ENCODE results near the gene ST7L.

The ST7L gene

DNA sequence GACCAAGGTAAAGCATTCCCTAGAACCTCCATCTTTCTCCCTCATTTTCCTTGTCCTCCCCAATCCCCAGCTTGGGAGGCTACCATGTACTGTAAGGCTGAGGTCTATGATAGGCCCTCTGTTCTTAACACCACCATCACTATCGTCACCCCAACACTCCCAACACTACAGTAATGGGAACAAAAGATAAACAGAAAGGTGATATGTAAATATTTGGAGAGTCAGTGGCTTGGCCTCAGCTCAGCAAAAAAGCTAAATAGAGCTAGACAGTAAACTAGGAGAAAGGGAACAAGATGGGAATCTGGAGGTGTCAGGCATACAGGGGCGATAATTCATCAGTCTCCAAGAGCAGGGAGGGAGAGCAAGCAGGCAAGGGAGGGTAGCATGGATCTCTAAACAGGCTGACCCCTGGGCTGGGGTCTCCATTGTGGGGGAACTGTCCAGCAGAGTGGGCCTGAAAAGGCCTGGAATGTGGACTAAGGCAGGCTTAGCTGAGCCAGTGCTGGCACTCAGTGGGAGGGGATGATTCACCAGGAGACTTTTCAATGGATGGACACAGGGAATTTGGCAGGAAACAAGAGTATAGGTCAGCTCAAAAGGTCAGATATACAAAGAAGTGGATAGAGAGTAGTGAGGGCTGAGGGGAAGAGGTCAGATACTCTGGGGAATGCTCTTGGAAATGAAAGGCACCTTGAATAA, 103.5 kb downstream of the ST7L start:
- DNase-seq (ENCODE audit: low spot score): no peak

DNA sequence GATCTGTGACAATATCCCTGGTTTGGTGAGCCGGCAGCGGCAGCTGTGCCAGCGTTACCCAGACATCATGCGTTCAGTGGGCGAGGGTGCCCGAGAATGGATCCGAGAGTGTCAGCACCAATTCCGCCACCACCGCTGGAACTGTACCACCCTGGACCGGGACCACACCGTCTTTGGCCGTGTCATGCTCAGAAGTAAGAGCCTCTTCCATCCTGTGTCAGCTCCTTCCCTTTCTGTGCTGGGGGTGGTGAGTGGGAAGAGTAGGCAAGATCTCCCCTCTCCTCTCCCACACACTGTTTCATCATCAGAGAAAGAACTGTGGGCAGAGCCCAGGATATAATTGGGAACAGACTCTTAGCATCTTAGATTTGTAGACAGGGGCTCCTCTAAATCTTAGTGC, 104.0 kb downstream of the ST7L start:
- DNase-seq (ENCODE audit: low spot score): no peak

DNA sequence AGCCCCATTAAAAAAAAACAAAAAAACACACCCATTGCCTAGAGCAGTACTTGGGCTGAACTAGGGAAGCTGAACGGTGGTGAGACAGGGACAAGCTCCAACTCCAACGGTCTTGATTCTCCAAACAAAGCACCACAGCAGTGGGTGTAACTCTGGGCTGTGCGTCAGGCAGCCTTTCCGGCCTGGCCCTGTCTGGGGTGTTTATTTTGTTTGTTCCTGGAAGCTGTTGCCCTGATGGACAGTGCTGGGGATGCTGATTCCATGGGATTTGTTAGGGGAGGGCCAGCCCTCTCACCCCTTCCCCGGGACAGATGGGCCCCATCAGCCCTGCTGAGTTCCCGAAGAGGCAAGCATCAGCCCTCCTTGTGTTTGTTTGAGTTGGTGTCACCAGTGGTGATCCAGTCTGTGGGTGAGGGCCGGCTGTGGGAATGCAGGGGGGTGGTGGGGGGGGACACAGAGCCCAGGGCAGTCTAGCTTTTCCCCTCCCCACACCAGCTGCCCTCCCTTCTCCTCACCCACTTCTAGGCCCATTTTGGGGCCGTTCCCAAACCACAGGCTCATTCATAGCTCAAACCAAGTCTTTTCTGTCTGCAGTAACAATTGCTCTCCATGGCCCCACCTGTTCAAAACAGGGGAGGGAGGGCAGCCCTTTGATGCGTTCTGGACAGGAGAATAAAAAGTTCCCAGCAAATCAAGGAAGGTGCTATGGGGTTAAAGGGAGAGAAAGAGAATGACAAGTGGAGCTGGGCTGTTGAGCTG, 105.7 kb downstream of the ST7L start:
- DNase-seq (ENCODE audit: low spot score): no peak

DNA sequence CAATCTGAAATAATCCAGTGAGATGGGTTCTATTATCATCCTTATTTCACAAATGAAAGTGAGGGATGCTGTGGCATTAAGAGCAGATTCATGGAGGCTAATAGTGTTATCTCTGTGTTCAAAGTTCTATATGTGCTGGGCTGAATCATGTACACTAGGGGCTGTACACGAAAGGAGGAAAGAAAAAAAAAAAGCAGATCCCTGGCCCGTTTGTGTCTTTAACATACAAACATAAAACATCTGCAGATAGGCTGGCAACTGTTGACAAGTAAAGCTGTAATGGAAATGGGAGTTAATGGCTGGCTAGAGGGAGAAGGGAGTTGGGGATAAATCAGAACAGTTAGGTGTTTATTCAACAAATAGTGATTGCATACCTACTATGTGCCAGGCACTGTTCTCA, 107.0 kb downstream of the ST7L start:
- DNase-seq (ENCODE audit: low spot score): no peak

DNA sequence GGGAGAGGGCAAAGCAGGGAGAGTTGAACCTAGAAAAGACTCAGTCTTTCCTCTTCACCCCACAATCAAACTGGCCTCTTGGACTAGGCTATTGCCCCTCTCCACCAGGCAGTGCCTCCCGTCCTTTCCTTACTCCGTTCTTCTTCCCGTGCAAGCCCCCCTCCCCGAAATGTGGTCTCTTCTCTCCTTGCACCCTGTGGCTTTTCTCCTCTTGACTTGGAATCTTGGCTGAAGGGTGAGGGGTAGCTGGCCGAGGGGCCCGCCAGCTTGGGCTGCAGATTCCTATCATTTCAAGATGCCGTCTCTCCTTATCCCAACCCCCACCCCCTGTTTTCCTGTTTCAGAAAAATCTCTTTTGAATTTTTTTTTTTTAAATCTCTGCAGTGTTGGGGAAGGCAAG, 108.6 kb downstream of the ST7L start:
- no peak for DNase-seq (ENCODE audit: low spot score)

DNA sequence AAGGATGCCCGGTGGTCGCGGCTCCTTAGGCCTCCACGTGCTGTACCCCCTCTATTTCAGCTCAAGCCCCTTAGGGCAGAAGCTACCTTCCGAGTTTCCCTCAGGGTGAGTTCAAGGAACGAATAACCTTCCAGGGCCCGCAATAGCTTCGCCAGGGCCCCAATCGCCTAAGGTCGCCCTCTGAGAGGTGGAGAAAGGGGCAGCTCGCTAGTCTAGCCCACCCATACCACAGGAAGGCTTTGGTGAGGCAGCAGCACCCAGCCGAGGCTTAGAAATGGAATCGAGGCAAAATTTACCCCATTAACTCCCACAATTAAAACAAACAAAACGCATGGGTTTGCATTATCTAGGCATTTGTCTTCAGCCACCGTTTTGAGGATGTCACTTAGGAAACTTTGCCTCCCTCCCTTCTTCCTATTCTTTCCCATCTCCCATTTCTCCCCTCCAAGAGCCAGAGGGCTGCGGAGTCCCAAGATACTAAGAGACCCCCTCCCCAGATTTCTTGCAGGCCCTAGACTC, 109.2 kb downstream of the ST7L start:
- no peak for DNase-seq (ENCODE audit: low spot score)

DNA sequence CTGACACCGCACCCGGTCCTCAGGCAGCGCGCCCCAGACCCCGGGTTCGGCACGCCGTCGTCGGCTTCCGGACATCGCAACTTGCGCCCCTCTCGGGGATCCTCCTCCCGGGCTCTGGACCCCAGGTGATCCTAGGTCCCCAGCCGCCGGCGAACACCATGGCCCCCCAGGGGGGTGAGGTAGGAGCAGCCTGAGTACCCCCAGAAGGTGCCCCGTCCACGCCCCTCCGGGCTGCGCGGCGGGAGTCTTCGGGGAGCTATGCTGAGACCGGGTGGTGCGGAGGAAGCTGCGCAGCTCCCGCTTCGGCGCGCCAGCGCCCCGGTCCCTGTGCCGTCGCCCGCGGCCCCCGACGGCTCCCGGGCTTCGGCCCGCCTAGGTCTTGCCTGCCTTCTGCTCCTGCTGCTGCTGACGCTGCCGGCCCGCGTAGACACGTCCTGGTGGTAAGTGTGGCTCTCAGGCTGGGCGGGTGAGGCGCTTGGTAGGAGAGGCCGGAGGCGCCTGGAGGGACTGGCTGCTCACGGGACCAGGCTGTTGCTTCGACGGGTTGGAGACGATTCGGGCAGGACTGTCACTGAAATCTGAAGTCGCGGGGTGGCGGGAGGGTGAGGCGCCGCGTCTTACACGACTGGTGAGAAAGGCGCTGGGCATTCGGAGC, 109.8 kb downstream of the ST7L start:
- no peak for DNase-seq (ENCODE audit: low spot score)

DNA sequence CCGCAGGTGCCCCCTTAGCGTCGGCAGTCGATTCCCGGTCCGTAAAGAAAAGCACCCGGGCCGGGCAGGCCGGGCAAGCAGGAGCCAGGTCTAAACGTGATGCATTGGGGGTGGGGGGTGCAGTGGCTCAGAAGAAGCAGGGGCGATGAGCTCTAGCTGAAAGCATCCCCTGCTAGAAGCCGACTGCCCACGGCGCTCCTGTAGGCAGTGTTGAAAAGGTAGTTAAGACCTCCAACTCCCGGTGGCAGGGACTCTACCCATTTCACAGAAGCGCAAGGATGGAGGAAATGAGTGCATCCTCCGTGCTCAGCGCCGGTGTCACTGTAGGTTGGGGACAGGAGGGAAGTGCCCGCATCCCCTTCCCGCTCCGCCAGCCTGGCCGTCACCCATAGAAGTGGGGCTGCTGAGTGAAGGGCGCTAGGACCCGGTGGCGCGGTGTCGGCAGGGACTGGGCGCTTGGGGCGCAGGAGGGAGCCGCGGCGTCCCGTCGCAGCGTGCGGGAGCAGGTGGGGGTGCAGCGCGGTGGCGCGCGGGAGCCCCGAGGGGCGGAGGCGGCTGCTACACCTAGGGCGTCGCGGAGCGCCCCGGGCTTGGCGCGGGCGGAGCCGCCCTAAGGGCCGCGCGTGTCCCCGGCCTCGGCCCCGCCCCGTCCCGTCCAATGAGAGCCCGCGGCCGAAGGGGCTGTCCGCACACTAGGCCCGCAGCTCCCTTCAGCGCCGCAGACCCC, 110.5 kb downstream of the ST7L start, which contains the start of gene WNT2B:
TSS of gene WNT2B (plus strand) at position 688 of the 727 bp plus-strand sequence. CDS start 298 bp downstream, outside the sequence.
- peak; percentile 36 for DNase-seq (ENCODE audit: low spot score)

DNA sequence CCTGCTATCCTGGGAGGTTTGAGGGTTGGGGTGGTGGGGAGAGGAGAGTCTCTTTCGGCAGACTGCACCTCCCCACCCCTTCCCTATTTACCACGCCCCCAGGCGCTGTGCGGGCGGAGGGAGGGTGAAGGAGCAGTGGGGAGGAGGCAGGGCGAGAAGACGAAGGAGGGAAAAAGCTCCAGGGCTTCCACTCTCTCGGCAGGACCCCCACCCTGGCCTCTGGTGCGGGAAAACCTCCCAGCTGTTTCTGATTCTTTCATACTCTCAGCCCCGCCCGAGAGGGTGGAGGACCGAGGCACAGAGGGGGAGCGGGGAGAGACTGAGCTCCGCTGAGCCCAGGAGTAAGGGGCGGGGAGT, 111.0 kb downstream of the ST7L start:
- DNase-seq (ENCODE audit: low spot score): peak; percentile 11

DNA sequence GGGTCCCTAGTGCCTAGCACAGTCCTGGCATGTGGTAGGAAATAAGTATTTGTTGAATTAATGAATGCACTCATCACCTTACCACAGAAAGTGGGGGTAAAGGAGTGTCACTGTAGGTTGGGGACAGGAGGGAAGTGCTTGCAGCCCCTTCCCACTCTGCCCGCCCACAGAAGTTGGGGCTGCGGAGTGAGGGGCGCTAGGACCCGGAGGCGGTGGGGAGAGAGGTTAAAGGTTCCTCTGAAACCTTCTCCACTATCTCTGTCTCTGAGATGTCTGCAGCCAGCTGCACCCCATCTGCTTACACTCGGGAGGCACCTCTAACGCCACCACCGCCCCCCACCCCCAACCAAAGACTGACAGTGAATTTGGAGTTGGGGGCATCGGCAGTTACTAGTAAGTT, 111.6 kb downstream of the ST7L start:
- DNase-seq (ENCODE audit: low spot score): no peak

DNA sequence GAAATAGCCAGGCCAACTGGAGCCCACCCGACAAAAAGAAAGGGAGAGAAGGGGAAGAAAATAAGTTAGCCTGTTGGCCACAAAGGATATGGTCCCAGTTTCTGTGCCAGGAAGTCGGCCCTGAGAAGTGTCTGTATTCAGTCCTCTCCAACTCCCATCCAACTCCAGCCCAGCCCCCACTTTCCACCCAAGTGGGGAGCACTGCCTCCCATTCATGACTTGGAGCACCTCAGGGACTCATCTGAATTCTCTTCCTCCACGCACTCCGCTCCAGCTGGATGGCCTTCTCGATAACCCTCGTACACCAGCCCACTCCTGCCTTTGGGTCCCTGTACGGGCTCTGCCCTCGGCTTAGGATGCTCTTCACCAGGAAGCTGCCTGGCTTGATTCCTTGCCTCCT, 112.2 kb downstream of the ST7L start:
- no peak for DNase-seq (ENCODE audit: low spot score)

DNA sequence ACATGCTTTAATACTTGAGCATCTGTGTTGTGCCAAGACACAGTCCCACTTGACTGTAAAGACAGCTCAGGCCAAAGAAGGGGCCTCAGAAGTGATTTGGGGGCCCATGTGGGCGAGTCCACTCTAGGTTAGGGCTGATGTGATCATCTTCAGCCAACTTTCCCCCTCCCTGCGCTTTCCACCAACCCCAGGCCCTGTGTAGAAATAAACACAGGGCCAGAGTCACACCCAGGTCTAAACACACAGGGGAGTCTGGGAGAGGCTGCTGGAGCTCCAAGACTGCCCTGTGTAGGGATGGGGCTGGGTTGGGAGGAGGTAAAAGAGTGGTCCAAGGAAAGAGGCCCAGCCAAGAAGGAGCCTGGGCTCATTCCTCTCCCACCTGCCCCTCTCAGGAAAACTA, 112.6 kb downstream of the ST7L start:
- no peak for DNase-seq (ENCODE audit: low spot score)

DNA sequence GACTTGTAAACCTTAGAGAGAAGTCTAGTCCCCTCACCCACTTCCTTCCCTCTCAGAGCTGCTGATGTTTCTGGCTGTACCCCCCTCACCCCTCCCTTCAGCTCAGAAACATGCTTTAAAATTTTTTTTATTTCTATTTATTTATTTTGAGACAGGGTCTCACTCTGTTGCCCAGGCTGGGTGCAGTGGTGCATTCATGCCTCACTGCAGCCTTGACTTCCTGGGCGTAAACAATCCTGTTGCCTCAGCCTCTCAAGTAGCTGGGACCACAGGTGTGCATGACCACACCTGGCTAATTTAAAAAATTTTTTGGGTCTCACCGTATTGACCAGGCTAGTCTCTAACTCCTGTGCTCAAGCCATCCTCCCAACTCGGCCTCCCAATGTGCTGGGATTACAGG, 113.1 kb downstream of the ST7L start:
- no peak for DNase-seq (ENCODE audit: low spot score)

DNA sequence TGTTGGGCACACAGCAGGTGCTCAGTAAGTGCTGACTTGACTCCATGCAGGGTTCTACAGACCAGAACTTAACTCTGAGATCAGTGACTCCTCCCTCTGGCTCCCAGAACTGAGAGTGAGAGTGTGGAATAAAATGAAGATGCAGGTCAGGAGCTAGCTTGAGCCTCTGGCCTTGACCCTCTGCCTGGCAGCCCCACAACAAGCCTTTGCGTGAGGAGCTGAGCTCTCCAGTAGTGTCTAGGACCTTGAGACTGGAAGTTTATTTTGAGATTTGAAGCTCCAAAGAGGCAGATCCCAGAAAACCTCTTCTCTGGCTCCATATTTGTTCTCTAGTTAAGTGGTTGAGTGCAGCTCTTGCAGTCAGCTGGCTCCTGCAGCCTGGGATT, 113.5 kb downstream of the ST7L start:
- DNase-seq (ENCODE audit: low spot score): no peak

DNA sequence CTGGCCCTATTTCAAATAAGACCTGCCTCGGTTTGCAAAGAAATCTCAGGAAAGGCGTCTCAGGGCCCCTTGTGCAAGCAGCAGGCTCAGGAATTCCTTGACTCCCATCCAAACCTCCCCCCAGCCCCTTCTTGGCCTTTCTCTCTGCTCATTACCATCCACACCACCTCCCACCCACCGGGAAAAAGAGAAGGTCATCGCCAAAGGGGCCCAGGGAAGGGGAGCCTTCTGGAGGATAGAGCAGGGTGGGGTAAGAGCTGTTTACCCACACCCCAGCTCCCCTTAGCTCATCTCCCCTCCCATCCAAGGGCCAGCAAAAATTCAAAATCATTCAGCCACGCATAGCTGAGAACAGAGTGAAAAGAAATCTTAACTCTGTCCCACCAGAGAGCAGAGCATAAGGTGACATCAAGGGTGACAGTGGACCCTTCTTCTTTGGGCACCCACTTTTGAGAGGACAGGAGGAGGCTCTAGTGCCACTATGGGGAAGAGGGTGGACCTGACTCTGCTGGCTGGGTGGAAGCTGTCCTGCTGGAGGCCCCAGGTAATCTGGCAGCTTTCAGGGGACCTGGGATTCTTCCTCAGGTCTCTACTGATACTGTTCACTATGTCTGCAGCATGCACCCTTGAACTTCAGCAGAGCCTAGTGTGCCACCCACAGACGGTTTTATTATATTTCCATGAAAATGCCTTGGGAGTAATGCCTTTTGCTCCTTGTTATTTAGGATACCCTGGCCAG, 114.1 kb downstream of the ST7L start:
- DNase-seq (ENCODE audit: low spot score): no peak

DNA sequence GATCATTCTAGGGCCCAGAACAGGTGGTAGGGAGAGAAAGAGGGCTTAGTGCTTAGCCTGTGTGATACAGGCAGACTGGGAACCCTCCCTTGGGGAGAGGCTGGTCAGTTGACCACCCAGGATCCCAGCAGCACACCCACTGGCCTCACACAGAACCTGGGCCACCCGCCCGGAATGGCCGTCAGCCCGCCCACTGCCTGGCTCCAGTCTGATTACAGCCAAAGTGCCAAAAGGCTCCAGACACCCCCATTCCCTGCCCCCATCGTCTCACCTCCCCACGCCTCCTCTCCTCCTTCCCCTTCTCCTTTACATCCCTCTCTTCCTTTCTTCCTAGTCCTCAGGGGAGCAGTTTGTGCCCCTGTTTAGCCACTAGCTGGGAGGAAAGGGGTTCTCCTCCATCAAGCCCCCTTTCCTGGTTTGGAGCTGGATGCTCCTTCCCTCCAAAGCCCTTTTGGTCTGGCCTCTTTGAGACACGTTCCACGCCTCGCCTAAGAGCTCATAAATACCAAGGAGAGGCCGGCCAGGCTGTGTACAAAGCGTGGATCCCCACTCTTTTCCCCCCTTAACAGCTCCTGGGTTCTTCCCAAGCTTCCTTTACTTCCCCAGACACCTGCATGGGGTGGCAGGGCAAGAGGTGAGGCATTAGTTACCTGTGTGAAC, 114.8 kb downstream of the ST7L start:
- DNase-seq (ENCODE audit: low spot score): no peak

DNA sequence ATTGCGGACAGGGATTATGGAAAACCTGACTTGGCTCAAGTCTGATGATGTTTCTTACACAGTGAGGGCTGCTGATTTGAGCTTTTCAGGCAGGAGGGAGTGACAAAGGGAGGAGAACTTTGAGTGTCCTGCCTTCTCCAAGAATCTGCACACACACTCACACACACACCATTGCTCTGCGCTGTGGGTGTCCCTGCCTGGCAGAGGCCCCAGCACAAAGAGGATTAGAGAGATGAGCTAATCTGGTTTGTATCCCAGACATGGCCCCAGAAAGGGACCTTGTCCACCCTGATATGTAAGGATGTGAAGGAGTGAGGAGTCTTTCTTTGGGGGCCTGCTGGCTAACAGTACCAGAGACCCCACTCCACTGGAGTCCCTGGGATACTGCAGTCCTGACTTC, 116.1 kb downstream of the ST7L start:
- no peak for DNase-seq (ENCODE audit: low spot score)

DNA sequence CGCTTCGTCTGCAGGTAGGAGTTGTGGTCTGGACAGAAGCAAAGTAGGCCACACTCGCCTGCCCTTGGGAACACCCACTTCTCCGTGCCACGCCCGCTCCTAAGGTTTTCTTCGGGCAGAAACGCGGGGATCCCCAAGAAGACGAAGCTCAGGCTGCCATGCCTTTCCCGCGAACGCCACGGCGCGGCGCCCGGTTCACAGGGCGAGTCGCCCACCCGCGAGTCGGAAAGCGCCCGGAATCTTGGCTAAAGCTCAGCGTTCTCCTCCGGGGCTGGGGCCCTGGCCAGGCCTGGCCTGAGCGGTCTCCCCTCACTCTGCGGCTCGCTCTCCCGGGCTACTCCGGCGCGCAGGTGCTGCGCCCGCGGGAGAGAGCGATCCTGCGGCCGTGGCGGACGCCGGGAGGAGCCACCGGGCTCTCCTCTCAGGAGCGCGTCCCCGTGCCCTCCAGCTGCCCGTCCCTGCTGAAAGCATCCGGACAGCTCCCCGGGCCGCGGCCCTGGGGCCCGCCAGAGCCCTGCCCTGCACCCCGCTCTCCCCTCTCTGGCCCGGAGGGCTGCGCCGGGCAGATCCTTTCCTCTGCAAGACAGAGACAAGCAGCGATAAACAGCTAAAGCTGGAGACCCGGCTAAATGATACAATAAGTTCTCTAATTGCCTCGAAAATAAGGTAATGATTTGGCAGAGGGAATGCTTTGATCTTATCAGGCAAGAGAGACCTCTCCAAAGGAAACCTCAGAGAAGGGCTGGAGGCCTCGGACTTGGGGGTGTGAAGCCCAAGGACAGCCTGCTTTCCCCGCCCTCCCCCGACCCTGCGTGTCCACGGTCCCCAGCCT, 116.9 kb downstream of the ST7L start:
- peak; percentile 41 for DNase-seq (ENCODE audit: low spot score)

DNA sequence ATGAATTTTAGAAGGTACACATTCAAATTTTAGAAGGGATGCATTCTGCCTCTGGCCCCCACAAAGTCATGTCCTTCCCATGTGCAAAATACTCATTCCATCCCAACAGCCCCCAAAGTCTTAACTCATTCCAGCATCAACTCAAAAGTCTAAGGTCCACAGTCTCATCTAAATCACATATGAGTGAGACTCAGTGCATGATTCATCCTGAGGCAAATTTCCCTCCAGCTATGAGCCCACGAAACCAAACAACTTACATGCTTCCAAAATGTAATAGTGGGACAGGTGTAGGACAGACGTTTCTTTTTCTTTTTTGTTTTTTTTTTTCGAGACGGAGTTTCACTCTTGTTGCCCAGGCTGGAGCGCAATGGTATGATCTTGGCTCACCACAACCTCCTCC, 122.7 kb downstream of the ST7L start:
- DNase-seq (ENCODE audit: low spot score): no peak

DNA sequence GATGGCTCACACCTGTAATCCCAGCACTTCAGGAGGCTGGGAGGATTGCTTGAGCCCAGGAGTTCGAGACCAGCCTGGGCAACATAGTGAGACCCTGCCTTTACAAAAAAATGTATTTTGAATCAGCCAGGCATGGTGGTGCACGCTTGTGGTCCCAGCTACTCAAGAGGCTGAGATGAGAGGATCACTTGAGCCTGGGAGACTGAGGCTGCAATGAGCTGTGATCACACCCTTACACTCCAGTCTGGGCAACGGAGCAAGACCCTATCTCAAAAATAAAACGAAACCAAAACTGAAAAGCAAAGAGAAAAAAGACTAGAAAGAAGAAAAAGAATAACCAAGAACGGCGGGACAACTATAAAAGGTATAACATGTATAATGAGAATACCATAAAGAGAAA, 125.6 kb downstream of the ST7L start:
- no peak for DNase-seq (ENCODE audit: low spot score)
